Karpas-422 (cell line): ENCODE data around the gene TPPP. TPM values are rescaled to one million over a fixed set of nuclear protein-coding genes. Genes with fewer than 3 reads are reported as not detected.

Experiments used
- DNase-seq: peaks from one replicate; pipeline ENCODE4 v3.0.0-alpha.2; 2015
- H2AFZ ChIP-seq: fragments of 200-600 bp; sonication (generic); 2 replicates; pipeline ENCODE4 v1.6.1; 2014; ENCODE audit warnings: antibody characterized with exemption, low read length, mixed read lengths
- H3K27ac ChIP-seq: fragments of 200-600 bp; sonication (generic); 2 replicates; pipeline ENCODE4 v1.5.1; 2014; ENCODE audit warnings: mild to moderate bottlenecking, low read length, moderate library complexity
- H3K27me3 ChIP-seq: fragments of 200-600 bp; sonication (generic); 2 replicates; pipeline ENCODE4 v1.6.1; 2014; ENCODE audit warnings: low read length, mixed read lengths
- H3K36me3 ChIP-seq: fragments of 200-600 bp; sonication (generic); 2 replicates; pipeline ENCODE4 v1.6.1; 2014; ENCODE audit warnings: low read length, mixed read lengths; ENCODE audit not compliant: insufficient read depth
- H3K4me1 ChIP-seq: fragments of 200-600 bp; sonication (generic); 2 replicates; pipeline ENCODE4 v1.6.1; 2014; ENCODE audit warnings: mild to moderate bottlenecking, low read length, mixed read lengths
- H3K4me2 ChIP-seq: fragments of 200-600 bp; sonication (generic); 2 replicates; pipeline ENCODE4 v1.6.1; 2014; ENCODE audit warnings: low read length, low read depth, mild to moderate bottlenecking; ENCODE audit not compliant: poor library complexity, severe bottlenecking
- H3K4me3 ChIP-seq: fragments of 200-600 bp; sonication (generic); 2 replicates; pipeline ENCODE4 v1.5.1; 2014; ENCODE audit warnings: mild to moderate bottlenecking, antibody characterized with exemption, low read length, mixed read lengths
- H3K79me2 ChIP-seq: fragments of 200-600 bp; sonication (generic); 2 replicates; pipeline ENCODE4 v1.6.1; 2014; ENCODE audit warnings: mild to moderate bottlenecking, low read length, mixed read lengths
- H3K9ac ChIP-seq: fragments of 200-600 bp; sonication (generic); 2 replicates; pipeline ENCODE4 v1.6.0; 2014; ENCODE audit warnings: low read length
- H3K9me2 ChIP-seq: fragments of 200-600 bp; sonication (generic), shearing (Covaris generic); replicated peaks from 2 replicates; pipeline ENCODE4 v1.6.0; 2014; ENCODE audit warnings: mild to moderate bottlenecking, low read length, moderate library complexity; ENCODE audit not compliant: insufficient read depth
- H3K9me3 ChIP-seq: fragments of 300-700, 200-600 bp; sonication (generic); 2 replicates; pipeline ENCODE4 v1.6.1; 2014; ENCODE audit warnings: low read length, mixed read lengths
- H4K20me1 ChIP-seq: fragments of 200-600 bp; sonication (generic); 2 replicates; pipeline ENCODE4 v1.6.1; 2014; ENCODE audit warnings: mild to moderate bottlenecking, antibody characterized with exemption, low read length, low read depth; ENCODE audit not compliant: insufficient read depth
- total RNA-seq: library from RNA; depleted of rRNA; stranded (reverse); fragments of >200 nt; shearing (Covaris generic); gene quantifications from 2 replicates; pipeline ENCODE4 v1.2.3, GENCODE V29; 2014; ENCODE audit warnings: low replicate concordance

Gene TPPP
- total RNA-seq, 1 experiment from 2014 or later = 1.6 TPM

DNA sequence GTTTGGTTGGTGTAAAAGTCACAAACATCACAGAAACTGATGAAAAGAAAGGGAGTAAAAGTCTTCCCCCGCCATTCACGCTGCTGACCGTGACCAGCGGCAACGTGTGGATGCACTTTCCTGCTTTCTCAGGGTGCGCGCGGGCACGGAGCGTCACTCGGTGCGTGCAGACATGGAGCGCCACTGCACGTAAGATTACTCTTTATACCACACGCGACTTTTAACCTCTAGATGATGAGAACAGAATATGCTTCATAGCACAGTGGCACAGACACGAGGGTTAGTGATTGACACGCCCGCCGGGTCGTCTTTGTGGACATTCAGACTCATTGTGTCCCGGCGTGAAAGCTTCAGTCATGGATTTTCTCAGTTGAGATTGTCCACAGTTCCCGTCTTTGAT lies 65.3 kb downstream of the TPPP start:
- Histone ChIP-seq H3K27me3 (no peaks in the 10 kb centered on the region), H3K79me2 (peaks cover 20% of the 10 kb centered on the region), H3K4me2 (peak overlapping the region; percentile 7), H4K20me1 (no peaks in the 10 kb centered on the region), H3K9me3 (no peaks in the 10 kb centered on the region), H3K9me2 (no peaks in the 10 kb centered on the region), H3K36me3 (peaks cover 20% of the 10 kb centered on the region), H3K9ac (no peak overlapping the region), H3K27ac (peak overlapping the region; percentile 71), H2AFZ (no peak overlapping the region), H3K4me3 (no peak overlapping the region), H3K4me1 (peaks cover 26% of the 10 kb centered on the region)
- no peak for DNase-seq

DNA sequence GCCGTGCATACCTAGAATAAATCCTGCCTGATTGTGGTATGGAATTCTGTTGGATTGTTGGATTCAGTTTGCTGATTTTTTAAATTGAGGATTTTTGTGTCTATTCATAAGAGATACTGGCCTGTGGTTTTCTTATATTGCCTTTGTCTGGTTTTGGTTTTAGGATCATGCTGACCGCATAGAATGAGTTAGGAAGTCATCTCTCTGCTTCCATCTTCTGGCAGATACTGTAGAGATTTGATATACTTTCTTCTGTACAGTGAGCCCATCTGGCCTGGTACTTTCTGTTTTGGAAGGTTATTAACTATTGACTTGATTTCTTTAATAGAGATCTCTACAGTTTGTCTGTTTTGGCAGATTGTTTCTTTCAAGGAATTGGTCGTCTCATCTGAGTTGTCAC lies 66.3 kb downstream of the TPPP start:
- no peaks in the 10 kb centered on the region for H3K9me2 ChIP-seq
- DNase-seq = no peak
- H4K20me1 ChIP-seq = no peaks in the 10 kb centered on the region
- H3K27me3 ChIP-seq = no peaks in the 10 kb centered on the region
- peak overlapping the region; percentile 71; the same call in 1 of the 2 replicates for H3K27ac ChIP-seq
- H3K4me1 ChIP-seq = peaks cover 26% of the 10 kb centered on the region
- no peaks in the 10 kb centered on the region for H3K9me3 ChIP-seq
- H3K36me3 ChIP-seq = peaks cover 20% of the 10 kb centered on the region
- H3K79me2 ChIP-seq = peaks cover 20% of the 10 kb centered on the region
- no peak overlapping the region for H2AFZ ChIP-seq
- no peak overlapping the region for H3K4me2 ChIP-seq
- no peak overlapping the region for H3K9ac ChIP-seq
- H3K4me3 ChIP-seq = no peak overlapping the region

DNA sequence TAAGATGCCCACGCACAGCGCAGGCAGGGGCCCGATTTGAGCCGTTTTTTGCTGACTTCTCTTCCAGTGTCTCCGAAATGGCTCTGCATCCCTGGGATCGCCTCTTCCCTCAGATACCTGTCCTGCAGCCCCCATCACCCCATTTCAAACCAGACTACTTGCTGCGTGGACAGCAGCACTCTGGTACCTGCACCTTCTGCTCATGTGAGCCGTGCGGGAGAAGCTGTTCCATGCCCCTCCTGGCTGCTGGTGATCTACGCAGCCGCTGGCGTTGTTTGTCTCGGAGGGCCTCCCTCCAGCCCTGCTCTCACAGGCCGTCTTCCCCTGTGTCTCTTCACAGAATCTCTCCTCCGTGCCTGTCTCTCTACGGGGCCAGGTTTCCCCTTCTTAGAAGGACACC lies 67.6 kb downstream of the TPPP start:
- Histone ChIP-seq H3K4me3 (no peak overlapping the region), H4K20me1 (no peaks in the 10 kb centered on the region), H3K27ac (no peak overlapping the region), H3K36me3 (peaks cover 26% of the 10 kb centered on the region), H3K9ac (no peak overlapping the region), H3K79me2 (peaks cover 20% of the 10 kb centered on the region), H2AFZ (no peak overlapping the region), H3K4me2 (no peak overlapping the region), H3K4me1 (peaks cover 26% of the 10 kb centered on the region), H3K9me3 (no peaks in the 10 kb centered on the region), H3K27me3 (no peaks in the 10 kb centered on the region), H3K9me2 (no peaks in the 10 kb centered on the region)
- DNase-seq = no peak

DNA sequence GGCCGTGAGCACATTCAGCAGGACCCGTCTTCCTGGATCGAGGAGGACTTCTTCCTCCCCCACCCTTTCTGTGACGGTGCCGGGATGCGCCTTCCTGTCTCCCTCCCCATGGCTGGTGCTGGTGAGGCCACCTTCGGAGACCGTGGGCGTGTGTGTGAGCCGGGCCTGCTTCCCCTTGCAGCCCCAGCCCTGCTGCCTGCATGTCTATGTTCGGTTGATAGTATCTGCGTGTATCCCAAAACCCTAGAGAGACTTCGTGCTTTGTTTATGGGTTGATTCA lies 68.3 kb downstream of the TPPP start:
- peaks cover 26% of the 10 kb centered on the region for H3K4me1 ChIP-seq
- no peak overlapping the region for H3K4me2 ChIP-seq
- H3K79me2 ChIP-seq = peaks cover 20% of the 10 kb centered on the region
- H3K9me3 ChIP-seq = no peaks in the 10 kb centered on the region
- H3K4me3 ChIP-seq = no peak overlapping the region
- no peak overlapping the region for H2AFZ ChIP-seq
- H4K20me1 ChIP-seq = no peaks in the 10 kb centered on the region
- no peak overlapping the region for H3K27ac ChIP-seq
- H3K9me2 ChIP-seq = no peaks in the 10 kb centered on the region
- peaks cover 31% of the 10 kb centered on the region for H3K36me3 ChIP-seq
- H3K9ac ChIP-seq = no peak overlapping the region
- H3K27me3 ChIP-seq = no peaks in the 10 kb centered on the region
- DNase-seq = no peak

DNA sequence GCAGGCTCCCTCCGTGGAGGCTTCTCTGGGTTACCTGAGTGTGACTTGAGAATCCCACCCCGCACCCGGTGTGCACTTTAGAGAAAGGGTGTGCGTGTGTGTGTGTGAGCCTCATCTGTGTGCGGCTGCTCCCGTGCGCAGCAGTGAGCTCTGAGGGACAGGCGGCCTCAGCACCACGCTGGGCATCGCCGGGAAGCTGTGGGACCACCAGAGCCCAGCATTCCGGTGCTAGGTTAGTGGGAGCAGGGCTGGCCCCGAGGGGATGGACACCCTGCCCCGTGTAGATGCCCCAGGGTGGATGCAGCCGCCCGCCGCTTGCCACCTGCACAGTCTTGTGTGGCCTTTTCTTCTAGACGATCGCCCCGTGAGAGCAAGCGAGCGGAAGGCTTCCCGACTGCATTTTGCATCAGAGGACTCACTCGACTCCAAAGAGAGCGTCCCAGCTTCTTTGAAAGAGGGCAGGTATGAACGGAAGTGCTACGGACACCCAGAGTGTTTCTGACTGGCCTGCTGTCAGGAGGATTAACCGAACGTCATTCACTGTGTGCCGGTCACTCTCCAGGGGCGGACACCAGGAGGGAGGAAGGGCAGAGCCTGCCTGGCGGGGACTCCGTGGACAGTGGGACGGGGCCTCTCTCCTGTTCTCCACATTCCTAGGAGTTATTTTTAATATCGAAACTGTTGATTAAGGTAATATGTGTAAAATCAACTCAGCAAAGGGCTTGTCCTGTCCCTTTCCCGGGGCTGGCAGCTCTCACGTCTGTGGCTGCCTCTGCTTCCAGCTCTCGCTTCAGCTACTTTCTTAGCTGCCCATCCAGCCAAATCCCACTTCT lies 68.8 kb downstream of the TPPP start:
- no peaks in the 10 kb centered on the region for H4K20me1 ChIP-seq
- no peaks in the 10 kb centered on the region for H3K9me2 ChIP-seq
- no peak overlapping the region for H3K9ac ChIP-seq
- H3K79me2 ChIP-seq = peaks cover 20% of the 10 kb centered on the region
- peaks cover 26% of the 10 kb centered on the region for H3K4me1 ChIP-seq
- H3K36me3 ChIP-seq = peaks cover 36% of the 10 kb centered on the region
- H3K27ac ChIP-seq = no peak overlapping the region
- no peaks in the 10 kb centered on the region for H3K9me3 ChIP-seq
- H3K4me3 ChIP-seq = no peak overlapping the region
- no peak for DNase-seq
- no peaks in the 10 kb centered on the region for H3K27me3 ChIP-seq
- no peak overlapping the region for H2AFZ ChIP-seq
- H3K4me2 ChIP-seq = no peak overlapping the region

DNA sequence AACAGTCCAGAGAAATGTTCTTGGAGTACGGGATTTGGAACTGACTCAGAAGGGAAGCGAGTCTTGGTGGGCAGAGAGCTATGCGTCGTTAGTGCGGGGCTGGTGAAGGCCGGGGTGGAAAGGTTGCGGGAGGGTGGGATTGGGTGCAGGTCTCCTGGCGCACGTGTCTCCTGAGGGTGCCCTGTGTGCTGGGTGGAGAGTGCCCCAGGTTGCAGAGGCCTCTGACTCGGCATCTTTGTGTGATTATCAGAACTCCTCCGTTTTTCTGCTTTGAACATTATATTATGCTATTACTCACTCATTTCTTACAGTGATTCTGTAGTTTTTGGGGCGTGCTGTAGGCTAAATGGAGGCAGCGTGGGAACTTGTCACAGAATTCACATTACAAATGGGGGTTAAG lies 69.6 kb downstream of the TPPP start:
- peaks cover 15% of the 10 kb centered on the region for H3K79me2 ChIP-seq
- H3K4me3 ChIP-seq = no peak overlapping the region
- H3K4me1 ChIP-seq = peaks cover 19% of the 10 kb centered on the region
- no peak overlapping the region for H2AFZ ChIP-seq
- peaks cover 41% of the 10 kb centered on the region for H3K36me3 ChIP-seq
- no peak for DNase-seq
- no peaks in the 10 kb centered on the region for H3K9me2 ChIP-seq
- H3K27me3 ChIP-seq = no peaks in the 10 kb centered on the region
- no peaks in the 10 kb centered on the region for H3K9me3 ChIP-seq
- no peak overlapping the region for H3K4me2 ChIP-seq
- no peak overlapping the region for H3K27ac ChIP-seq
- H4K20me1 ChIP-seq = no peaks in the 10 kb centered on the region
- no peak overlapping the region for H3K9ac ChIP-seq

DNA sequence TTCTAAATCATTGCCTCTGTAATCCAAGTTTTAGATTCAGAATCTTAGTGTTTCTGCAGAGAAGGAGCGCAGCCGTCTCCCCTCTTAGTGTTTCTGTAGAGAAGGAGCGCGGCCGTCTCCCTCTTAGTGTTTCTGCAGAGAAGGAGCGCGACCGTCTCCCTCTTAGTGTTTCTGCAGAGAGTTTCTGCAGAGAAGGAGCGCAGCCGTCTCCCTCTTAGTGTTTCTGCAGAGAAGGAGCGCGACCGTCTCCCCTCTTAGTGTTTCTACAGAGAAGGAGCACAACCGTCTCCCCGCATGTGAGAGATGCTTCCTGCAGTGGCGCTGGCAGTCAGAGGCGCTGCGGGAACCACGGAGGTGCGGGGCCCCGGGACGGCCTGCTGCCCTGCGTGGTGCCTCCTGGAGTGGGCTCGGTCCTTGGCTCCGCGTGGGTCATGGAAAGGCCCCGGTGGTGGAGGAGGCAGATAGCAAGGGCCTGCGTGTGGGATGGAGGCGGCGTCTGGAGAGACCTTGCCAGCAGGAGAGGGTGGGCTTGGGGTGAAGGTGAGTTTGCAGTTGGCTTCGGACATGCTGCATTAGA lies 70.1 kb downstream of the TPPP start:
- H3K9me2 ChIP-seq = no peaks in the 10 kb centered on the region
- no peak for DNase-seq
- peaks cover 40% of the 10 kb centered on the region for H3K36me3 ChIP-seq
- peaks cover 14% of the 10 kb centered on the region for H3K4me1 ChIP-seq
- H3K27ac ChIP-seq = no peak overlapping the region
- H3K9me3 ChIP-seq = no peaks in the 10 kb centered on the region
- H2AFZ ChIP-seq = no peak overlapping the region
- H3K27me3 ChIP-seq = no peaks in the 10 kb centered on the region
- H3K9ac ChIP-seq = no peak overlapping the region
- no peak overlapping the region for H3K4me2 ChIP-seq
- peaks cover 18% of the 10 kb centered on the region for H3K79me2 ChIP-seq
- H4K20me1 ChIP-seq = no peaks in the 10 kb centered on the region
- no peak overlapping the region for H3K4me3 ChIP-seq

DNA sequence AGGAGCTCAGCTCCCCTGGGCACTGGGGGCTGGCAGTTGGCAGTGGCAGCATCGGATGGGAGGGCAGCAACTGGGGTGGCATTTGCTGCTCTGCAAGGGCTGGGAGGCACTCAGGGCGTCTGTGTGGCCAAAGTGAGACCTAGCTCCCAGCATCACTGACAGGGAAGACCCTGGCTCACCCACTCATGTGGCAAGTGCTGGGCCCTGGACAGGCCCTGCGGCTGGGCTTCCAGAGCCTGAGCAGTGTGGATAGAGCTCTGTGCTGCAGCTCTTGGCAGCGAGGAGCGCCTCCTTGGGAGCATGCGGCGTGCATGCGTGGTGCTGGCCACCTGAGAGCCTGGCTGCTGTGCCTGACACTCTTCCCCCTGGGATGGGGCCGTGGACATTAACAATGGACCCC lies 70.8 kb downstream of the TPPP start:
- H3K27me3 ChIP-seq = no peaks in the 10 kb centered on the region
- H3K79me2 ChIP-seq = peaks cover 20% of the 10 kb centered on the region
- H3K9ac ChIP-seq = no peak overlapping the region
- no peaks in the 10 kb centered on the region for H3K9me3 ChIP-seq
- H2AFZ ChIP-seq = no peak overlapping the region
- H4K20me1 ChIP-seq = no peaks in the 10 kb centered on the region
- H3K4me2 ChIP-seq = no peak overlapping the region
- no peak overlapping the region for H3K27ac ChIP-seq
- no peak overlapping the region for H3K4me3 ChIP-seq
- H3K4me1 ChIP-seq = peaks cover 7% of the 10 kb centered on the region
- no peak for DNase-seq
- H3K36me3 ChIP-seq = peaks cover 33% of the 10 kb centered on the region
- H3K9me2 ChIP-seq = no peaks in the 10 kb centered on the region
